Neural cell (in vitro differentiated cells): ENCODE results near the gene ZNF281. TPM values are rescaled to one million over a fixed set of nuclear protein-coding genes. Genes with fewer than 3 reads are reported as not detected.

Experiments used
- H2AFZ ChIP-seq: fragments of 200-600, 300-800 bp; sonication (generic), shearing (Covaris generic); 2 replicates; pipeline ENCODE4 v1.6.0; 2014; ENCODE audit warnings: low read depth, mild to moderate bottlenecking, antibody characterized with exemption, low read length, moderate library complexity
- H3F3A ChIP-seq: fragments of 200-600 bp; shearing (Covaris generic); 2 replicates; pipeline ENCODE4 v1.6.1; 2016; ENCODE audit warnings: mild to moderate bottlenecking, moderate library complexity, mixed read lengths, antibody characterized with exemption, low read length; ENCODE audit not compliant: insufficient read depth, poor library complexity, severe bottlenecking
- H3K27ac ChIP-seq: fragments of 200-600, 300-800 bp; sonication (generic), shearing (Covaris generic); 2 replicates; pipeline ENCODE4 v1.5.1; 2014; ENCODE audit warnings: mild to moderate bottlenecking, low read length, moderate library complexity
- H3K27me3 ChIP-seq: fragments of 300-800, 200-600 bp; sonication (generic), shearing (Covaris generic); 2 replicates; pipeline ENCODE4 v1.6.0; 2014; ENCODE audit warnings: mild to moderate bottlenecking, low read depth, low read length, moderate library complexity; ENCODE audit not compliant: insufficient read depth
- H3K36me3 ChIP-seq: fragments of 300-800, 200-600 bp; sonication (generic), shearing (Covaris generic); 2 replicates; pipeline ENCODE4 v1.5.1; 2014; ENCODE audit warnings: mild to moderate bottlenecking, antibody characterized with exemption, low read length, moderate library complexity; ENCODE audit not compliant: insufficient read depth
- H3K4me2 ChIP-seq: fragments of 300-800, 200-600 bp; sonication (generic), shearing (Covaris generic); 2 replicates; pipeline ENCODE4 v1.6.0; 2014; ENCODE audit warnings: mild to moderate bottlenecking, low read length
- H3K4me3 ChIP-seq: fragments of 300-800, 200-600 bp; sonication (generic), shearing (Covaris generic); 2 replicates; pipeline ENCODE4 v1.5.1; 2014; ENCODE audit warnings: mild to moderate bottlenecking, low read length, moderate library complexity
- H3K79me2 ChIP-seq: fragments of 200-600 bp; shearing (Covaris generic); replicated peaks from 2 replicates; pipeline ENCODE4 v1.6.0; 2014; ENCODE audit warnings: mild to moderate bottlenecking, low read length, moderate library complexity; ENCODE audit not compliant: insufficient read depth
- H3K9ac ChIP-seq: fragments of 300-800, 200-600 bp; sonication (generic), shearing (Covaris generic); 2 replicates; pipeline ENCODE4 v1.6.1; 2016; ENCODE audit warnings: mild to moderate bottlenecking, low read length, mixed read lengths
- H3K9me2 ChIP-seq: fragments of 200-600 bp; shearing (Covaris generic); 2 replicates; pipeline ENCODE4 v1.6.1; 2016; ENCODE audit warnings: mild to moderate bottlenecking, low read length, mixed read lengths; ENCODE audit not compliant: insufficient read depth
- H3K9me3 ChIP-seq: fragments of 200-600, 300-800 bp; sonication (generic), shearing (Covaris generic); 2 replicates; pipeline ENCODE4 v1.6.1; 2016; ENCODE audit warnings: mild to moderate bottlenecking, mixed run types, low read length, moderate library complexity, mixed read lengths
- H4K20me1 ChIP-seq: fragments of 200-600 bp; shearing (Covaris generic); 2 replicates; pipeline ENCODE4 v1.6.1; 2016; ENCODE audit warnings: mild to moderate bottlenecking, mixed run types; ENCODE audit not compliant: insufficient read depth
- EP300 ChIP-seq: fragments of 450-650 bp; conservative IDR thresholded peaks from 2 replicates; pipeline ENCODE4 v1.6.1; 2014; ENCODE audit warnings: antibody characterized with exemption, mild to moderate bottlenecking, moderate library complexity; ENCODE audit not compliant: poor library complexity, severe bottlenecking
- EZH2 ChIP-seq: fragments of 200-600, 300-800 bp; shearing (Covaris generic), sonication (generic); IDR thresholded peaks from 2 replicates; pipeline ENCODE4 v1.6.1; 2014; ENCODE audit warnings: antibody characterized with exemption, low read length, borderline replicate concordance, mild to moderate bottlenecking; ENCODE audit not compliant: insufficient read depth, poor library complexity, severe bottlenecking
- MXI1 ChIP-seq: fragments of 450-650 bp; conservative IDR thresholded peaks from 2 replicates; pipeline ENCODE4 v1.6.1; 2014; ENCODE audit warnings: antibody characterized with exemption, mild to moderate bottlenecking; ENCODE audit not compliant: poor library complexity, severe bottlenecking
- POLR2AphosphoS5 ChIP-seq: IDR thresholded peaks from 2 replicates; pipeline ENCODE4 v1.6.1; 2012
- RAD21 ChIP-seq: fragments of 450-650 bp; conservative IDR thresholded peaks from 2 replicates; pipeline ENCODE4 v1.6.1; 2014; ENCODE audit warnings: antibody characterized with exemption, mild to moderate bottlenecking, moderate library complexity
- SMC3 ChIP-seq: fragments of 450-650 bp; conservative IDR thresholded peaks from 2 replicates; pipeline ENCODE4 v1.6.1; 2014; ENCODE audit warnings: antibody characterized with exemption, mild to moderate bottlenecking, moderate library complexity; ENCODE audit not compliant: poor library complexity
- TAF1 ChIP-seq: IDR thresholded peaks from 2 replicates; pipeline ENCODE4 v1.6.1; 2012; ENCODE audit warnings: low read depth
- polyA plus RNA-seq: library from polyadenylated mRNA; depleted of rRNA; stranded (reverse); fragments of >200 nt; gene quantifications from 2 replicates; pipeline ENCODE4 v1.2.3, GENCODE V29; 2014
- TF ChIP-seq, protein P1 (sequence below): IDR thresholded peaks from 2 replicates; pipeline ENCODE4 v1.6.1; 2012; ENCODE audit warnings: borderline replicate concordance
- TF ChIP-seq, protein P2 (sequence below): fragments of 450-650 bp; IDR thresholded peaks from 2 replicates; pipeline ENCODE4 v1.5.1; 2014; ENCODE audit warnings: antibody characterized with exemption, mild to moderate bottlenecking, moderate library complexity; ENCODE audit not compliant: poor library complexity, severe bottlenecking

The ZNF281 gene
- polyA plus RNA-seq, 1 donor from 2014 or later: 23.9 TPM

DNA sequence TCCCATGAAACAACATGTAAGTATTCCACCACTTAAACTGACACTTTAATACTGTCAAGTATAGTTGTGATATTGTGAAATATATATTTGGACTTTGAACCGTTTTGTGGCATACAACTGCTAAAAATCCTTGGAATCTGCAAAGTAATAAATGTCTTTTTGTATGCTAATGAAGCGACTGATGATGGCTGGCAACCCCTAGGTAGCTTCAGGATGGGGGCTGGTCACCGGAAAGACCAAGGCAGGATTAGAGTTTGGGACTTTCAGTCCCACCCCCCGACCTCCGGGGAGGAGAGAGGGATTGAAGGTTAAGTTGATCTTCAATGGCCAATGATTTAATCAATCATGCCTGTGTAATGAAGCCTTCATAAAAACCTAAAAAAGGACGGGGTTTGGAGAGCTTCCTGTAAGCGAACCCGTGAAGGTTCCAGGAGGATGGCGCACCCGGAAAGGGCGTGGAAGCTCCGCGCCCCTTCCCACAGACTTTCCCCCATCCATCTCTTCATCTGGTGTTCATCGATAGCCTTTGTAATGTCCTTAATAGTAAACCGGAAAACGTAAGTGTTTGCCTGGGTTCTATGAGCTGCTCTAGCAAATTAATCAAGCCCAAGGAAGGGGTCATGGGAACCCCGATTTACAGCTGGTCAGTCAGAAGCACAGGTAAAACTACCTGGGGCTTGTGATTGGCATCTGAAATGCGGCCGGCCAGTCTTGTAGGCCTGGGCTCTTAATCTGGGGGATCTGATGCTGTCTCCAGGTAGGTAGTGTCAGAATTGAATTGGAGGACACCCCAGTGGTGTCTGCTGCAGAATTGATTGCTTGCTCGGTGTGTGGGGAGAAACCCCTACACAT lies 1.8 kb upstream of the ZNF281 start:
- H4K20me1 ChIP-seq: no peaks in the 10 kb centered on the region
- H3K9me3 ChIP-seq: peaks cover 12% of the 10 kb centered on the region
- H3K4me3 ChIP-seq: no peak overlapping the region
- peaks cover 27% of the 10 kb centered on the region for H3K79me2 ChIP-seq
- TF ChIP-seq TAF1: no peak
- TF ChIP-seq EZH2: no peak
- no peak for TF ChIP-seq SMC3
- TF ChIP-seq RAD21: no peak
- TF ChIP-seq MXI1: no peak
- TF ChIP-seq POLR2AphosphoS5: no peak
- TF ChIP-seq EP300: no peak
- TF ChIP-seq, protein P1, sequence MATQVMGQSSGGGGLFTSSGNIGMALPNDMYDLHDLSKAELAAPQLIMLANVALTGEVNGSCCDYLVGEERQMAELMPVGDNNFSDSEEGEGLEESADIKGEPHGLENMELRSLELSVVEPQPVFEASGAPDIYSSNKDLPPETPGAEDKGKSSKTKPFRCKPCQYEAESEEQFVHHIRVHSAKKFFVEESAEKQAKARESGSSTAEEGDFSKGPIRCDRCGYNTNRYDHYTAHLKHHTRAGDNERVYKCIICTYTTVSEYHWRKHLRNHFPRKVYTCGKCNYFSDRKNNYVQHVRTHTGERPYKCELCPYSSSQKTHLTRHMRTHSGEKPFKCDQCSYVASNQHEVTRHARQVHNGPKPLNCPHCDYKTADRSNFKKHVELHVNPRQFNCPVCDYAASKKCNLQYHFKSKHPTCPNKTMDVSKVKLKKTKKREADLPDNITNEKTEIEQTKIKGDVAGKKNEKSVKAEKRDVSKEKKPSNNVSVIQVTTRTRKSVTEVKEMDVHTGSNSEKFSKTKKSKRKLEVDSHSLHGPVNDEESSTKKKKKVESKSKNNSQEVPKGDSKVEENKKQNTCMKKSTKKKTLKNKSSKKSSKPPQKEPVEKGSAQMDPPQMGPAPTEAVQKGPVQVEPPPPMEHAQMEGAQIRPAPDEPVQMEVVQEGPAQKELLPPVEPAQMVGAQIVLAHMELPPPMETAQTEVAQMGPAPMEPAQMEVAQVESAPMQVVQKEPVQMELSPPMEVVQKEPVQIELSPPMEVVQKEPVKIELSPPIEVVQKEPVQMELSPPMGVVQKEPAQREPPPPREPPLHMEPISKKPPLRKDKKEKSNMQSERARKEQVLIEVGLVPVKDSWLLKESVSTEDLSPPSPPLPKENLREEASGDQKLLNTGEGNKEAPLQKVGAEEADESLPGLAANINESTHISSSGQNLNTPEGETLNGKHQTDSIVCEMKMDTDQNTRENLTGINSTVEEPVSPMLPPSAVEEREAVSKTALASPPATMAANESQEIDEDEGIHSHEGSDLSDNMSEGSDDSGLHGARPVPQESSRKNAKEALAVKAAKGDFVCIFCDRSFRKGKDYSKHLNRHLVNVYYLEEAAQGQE: no peak
- TF ChIP-seq, protein P2, sequence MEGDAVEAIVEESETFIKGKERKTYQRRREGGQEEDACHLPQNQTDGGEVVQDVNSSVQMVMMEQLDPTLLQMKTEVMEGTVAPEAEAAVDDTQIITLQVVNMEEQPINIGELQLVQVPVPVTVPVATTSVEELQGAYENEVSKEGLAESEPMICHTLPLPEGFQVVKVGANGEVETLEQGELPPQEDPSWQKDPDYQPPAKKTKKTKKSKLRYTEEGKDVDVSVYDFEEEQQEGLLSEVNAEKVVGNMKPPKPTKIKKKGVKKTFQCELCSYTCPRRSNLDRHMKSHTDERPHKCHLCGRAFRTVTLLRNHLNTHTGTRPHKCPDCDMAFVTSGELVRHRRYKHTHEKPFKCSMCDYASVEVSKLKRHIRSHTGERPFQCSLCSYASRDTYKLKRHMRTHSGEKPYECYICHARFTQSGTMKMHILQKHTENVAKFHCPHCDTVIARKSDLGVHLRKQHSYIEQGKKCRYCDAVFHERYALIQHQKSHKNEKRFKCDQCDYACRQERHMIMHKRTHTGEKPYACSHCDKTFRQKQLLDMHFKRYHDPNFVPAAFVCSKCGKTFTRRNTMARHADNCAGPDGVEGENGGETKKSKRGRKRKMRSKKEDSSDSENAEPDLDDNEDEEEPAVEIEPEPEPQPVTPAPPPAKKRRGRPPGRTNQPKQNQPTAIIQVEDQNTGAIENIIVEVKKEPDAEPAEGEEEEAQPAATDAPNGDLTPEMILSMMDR: no peak
- H3K4me2 ChIP-seq: no peak overlapping the region
- H3K36me3 ChIP-seq: peaks cover 20% of the 10 kb centered on the region
- H3K27me3 ChIP-seq: no peaks in the 10 kb centered on the region
- H3K9me2 ChIP-seq: no peaks in the 10 kb centered on the region
- H3F3A ChIP-seq: no peaks in the 10 kb centered on the region
- no peak overlapping the region for H3K9ac ChIP-seq
- no peak overlapping the region for H2AFZ ChIP-seq
- H3K27ac ChIP-seq: no peak overlapping the region

DNA sequence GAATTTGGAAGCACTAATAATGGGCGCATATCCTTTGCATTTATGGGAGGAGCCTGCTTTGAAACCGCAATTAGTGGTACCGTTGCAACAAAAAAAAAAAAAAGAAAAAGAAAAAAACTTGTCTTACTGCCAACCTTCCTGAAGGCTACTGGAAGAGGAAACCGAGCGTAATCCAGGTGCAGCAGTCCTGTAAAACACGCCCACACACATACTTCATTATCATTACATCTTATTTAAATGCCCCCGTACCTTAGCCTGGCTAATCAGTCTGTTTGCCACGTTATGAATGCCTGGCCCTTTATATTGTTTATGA lies 686 bp upstream of the ZNF281 start:
- Histone ChIP-seq H4K20me1 (no peaks in the 10 kb centered on the region), H3K27ac (peak overlapping the region; percentile 93), H3F3A (no peaks in the 10 kb centered on the region), H3K36me3 (peaks cover 30% of the 10 kb centered on the region), H3K9me2 (no peaks in the 10 kb centered on the region), H3K27me3 (no peaks in the 10 kb centered on the region), H3K9ac (peak overlapping the region; percentile 94), H3K79me2 (peaks cover 38% of the 10 kb centered on the region), H3K9me3 (peaks cover 12% of the 10 kb centered on the region), H2AFZ (peak overlapping the region; percentile 95), H3K4me3 (peak overlapping the region; percentile 78), H3K4me2 (peak overlapping the region; percentile 40)
- TF ChIP-seq TAF1: no peak
- TF ChIP-seq EZH2: no peak
- TF ChIP-seq SMC3: no peak
- no peak for TF ChIP-seq RAD21
- no peak for TF ChIP-seq MXI1
- TF ChIP-seq, protein P2: no peak
- no peak for TF ChIP-seq EP300
- no peak for TF ChIP-seq POLR2AphosphoS5
